ENCODE results near the gene LLGL2. TPM values are rescaled to one million over a fixed set of nuclear protein-coding genes. Genes with fewer than 3 reads are reported as not detected.

Gene LLGL2
- total RNA-seq = under 0.01 and 0.54 TPM in 2 replicates

GRCh38 chr17:75524970-75525805 lies at the start of gene LLGL2:
Gene LLGL2, plus strand, starts transcription at chr17:75525697. Its CDS starts 17,730 bp downstream, at chr17:75543427.

DNA sequence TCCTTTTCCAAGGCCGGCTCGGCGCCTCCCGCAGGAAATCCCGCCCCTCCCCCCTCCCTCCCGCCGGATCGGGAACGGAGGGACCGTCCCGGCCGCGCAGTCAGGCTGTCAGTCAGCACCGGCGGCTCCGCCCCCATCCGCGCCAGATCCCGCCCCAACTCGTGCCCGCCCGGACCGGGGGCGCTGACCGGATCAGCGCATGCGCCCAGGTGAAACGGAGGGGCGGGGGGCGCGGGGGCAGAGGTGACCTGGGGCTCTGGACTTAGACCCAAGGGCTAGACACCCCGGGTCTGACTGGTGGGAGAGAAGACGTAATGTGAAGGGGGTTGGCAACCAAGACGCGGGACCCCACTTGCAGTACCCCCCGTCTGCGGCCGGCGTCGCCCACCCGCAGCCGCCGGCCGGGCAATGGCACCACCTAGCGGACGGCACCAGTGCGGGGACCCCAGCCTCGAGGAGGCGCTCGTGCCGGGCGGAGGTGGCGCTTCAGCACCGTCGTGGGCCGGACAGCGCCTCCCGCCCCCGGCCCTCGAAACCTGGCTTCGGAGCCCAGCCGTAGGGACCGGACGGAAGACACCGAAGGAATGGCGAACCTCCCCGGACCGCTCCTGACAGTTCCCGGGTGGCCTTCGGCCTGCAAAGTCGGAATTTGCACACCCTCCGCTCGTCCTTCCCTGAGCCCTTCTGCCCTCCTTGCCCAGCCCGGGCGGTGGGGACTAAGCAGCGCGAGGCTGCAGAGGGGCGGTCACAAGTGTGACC lies 9.8 kb upstream of the LLGL2 start, which contains the start of gene CASKIN2:
Gene CASKIN2 (minus strand): TSS at position 42 of the 759 bp plus-strand sequence. CDS start 1,733 bp downstream, outside the sequence.

DNA sequence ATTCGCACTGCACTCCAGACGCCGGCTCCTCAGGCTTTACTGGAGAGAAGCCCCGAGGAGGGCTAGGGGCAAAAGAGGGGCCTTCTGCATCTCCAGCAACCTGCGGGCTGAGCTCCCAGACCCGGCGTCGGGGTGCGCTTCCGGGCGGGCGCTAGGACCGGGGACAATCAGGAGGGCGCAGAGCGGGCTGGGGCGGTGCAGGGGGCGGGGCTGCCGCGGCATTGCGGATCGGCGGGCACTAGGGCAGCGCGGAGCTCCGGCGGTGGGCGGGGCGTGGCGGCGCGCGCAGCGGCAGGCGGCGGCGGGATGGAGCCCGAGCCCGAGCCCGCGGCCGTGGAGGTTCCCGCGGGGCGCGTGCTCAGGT lies 9.3 kb upstream of the LLGL2 start, which contains the start of gene TSEN54:
Gene TSEN54 (plus strand): TSS at position 274 of the 364 bp plus-strand sequence. CDS start 33 bp downstream, at position 307.

GRCh38 chr17:75587675-75588595 lies 62.4 kb downstream of the LLGL2 start, which contains the start of gene MYO15B:
Gene MYO15B, plus strand, starts transcription at chr17:75587800. Its CDS starts 258 bp downstream, at chr17:75588058.

Other genes starting within 250 kb of the LLGL2 start
- gene SLC25A19, start 236.3 kb upstream of the LLGL2 start, total RNA-seq = 2.7 and 3.1 TPM in 2 replicates
- gene GRB2, start 120.0 kb upstream of the LLGL2 start, total RNA-seq = 60.8 and 61.7 TPM in 2 replicates
- gene TMEM94, start 69.1 kb upstream of the LLGL2 start, total RNA-seq = 34.8 and 52.7 TPM in 2 replicates
- 6.9 and 12.3 TPM in 2 replicates for gene CASKIN2, start 10.2 kb upstream of the LLGL2 start, total RNA-seq
- gene TSEN54, start 9.2 kb upstream of the LLGL2 start, total RNA-seq = 8.5 and 9.1 TPM in 2 replicates
- 0.49 and 24.4 TPM in 2 replicates for gene MYO15B, start 62.1 kb downstream of the LLGL2 start, total RNA-seq
- not detected in 2 replicates for gene SMIM5, start 107.7 kb downstream of the LLGL2 start, total RNA-seq
- 9.7 and 20.6 TPM in 2 replicates for gene RECQL5, start 141.5 kb downstream of the LLGL2 start, total RNA-seq
- 44.2 and 50.9 TPM in 2 replicates for gene SAP30BP, start 141.6 kb downstream of the LLGL2 start, total RNA-seq
- gene ITGB4, start 195.8 kb downstream of the LLGL2 start, total RNA-seq = 0.16 and 0.18 TPM in 2 replicates
- gene GALK1, start 239.5 kb downstream of the LLGL2 start, total RNA-seq = 35.9 and 43.9 TPM in 2 replicates

All from cardiac atrium fibroblast (primary cell).